AG10803 (cell line): ENCODE data around the gene PAX8.

Experiments used
- DNase-seq: peaks from one replicate; pipeline ENCODE4 v3.0.0; 2010; ENCODE audit warnings: low read depth
- H3K4me3 ChIP-seq: 2 replicates; pipeline ENCODE4 v1.5.1; 2011; ENCODE audit warnings: mild to moderate bottlenecking, low read length, control low read depth
- CTCF ChIP-seq: conservative IDR thresholded peaks from 2 replicates; pipeline ENCODE4 v1.5.1; 2011; ENCODE audit warnings: mild to moderate bottlenecking, low read length, control low read depth, inconsistent platforms

The PAX8 gene

GRCh38 chr2:113171334-113172075, 107.2 kb downstream of the PAX8 start:
- no peak overlapping the region for H3K4me3 ChIP-seq
- TF ChIP-seq CTCF, result no peak
- DNase-seq, result no peak

- no peak for TF ChIP-seq CTCF
- no peak for DNase-seq
- no peak overlapping the region for H3K4me3 ChIP-seq
Measured at GRCh38 chr2:113169586-113169985, 109.1 kb downstream of the PAX8 start.

GRCh38 chr2:113169002-113169530, 109.7 kb downstream of the PAX8 start:
- TF ChIP-seq CTCF, result no peak
- no peak overlapping the region for H3K4me3 ChIP-seq
- DNase-seq, result no peak

DNA sequence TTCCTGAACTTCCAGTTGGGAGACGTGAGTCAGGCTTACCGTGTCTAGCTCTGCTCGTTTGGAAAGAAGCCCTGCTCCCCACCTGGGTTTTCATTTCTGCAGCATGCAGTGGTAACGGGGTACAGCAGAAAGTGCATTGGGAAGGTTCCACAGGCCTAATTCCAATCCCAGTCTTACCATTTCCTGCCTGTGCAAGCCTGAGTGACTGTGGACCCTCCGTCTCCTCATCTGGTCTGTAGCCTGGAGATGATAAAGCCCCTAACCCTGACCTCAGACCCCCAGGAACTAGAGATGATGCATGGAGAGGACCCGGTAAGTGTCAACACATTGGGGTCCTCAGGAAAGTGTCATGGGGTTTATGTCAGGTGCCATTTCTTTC, 110.8 kb downstream of the PAX8 start:
- DNase-seq, result no peak
- no peak overlapping the region for H3K4me3 ChIP-seq
- no peak for TF ChIP-seq CTCF

DNA sequence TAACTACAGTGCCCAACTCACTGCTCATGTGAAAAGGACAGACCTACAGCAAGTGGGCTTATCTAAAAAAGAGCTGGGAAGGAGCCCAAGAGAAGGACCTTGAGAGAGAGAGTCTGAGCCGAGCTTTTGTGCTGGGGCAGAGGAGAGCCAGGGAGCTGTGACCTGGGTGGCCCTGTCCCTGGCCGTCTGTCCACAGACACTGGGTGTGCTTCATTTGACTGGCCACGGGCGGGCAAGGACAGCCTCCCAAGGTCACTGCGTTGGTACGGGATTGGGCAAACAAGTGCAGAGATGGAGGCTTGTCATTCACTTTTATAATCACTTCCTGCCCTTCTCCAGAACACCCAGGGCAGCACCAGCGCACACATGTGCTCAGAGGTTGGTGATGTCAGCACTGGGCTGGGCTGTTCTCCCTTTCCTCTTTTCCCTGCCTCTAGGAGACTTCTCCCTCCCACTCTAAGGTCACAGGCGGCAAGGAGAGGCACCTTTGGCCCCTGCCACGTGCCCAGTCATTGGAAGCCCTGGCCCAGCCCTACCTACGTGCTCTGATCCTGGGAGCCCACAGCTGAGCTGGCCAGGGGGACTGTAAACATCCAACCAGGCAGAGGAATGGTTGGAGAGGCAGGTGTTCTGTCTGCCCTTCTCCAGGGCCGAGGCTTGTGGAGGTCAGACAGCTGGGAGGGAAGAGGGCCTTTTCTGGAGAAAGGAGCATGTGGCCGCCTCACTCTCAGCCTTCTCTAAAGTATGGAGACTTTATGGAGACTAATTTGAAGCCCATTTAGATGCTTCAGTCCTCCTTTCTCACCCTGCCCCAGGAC, 111.4 kb downstream of the PAX8 start:
- DNase-seq, result peak; percentile 27
- TF ChIP-seq CTCF, result no peak
- H3K4me3 ChIP-seq, result no peak overlapping the region

DNA sequence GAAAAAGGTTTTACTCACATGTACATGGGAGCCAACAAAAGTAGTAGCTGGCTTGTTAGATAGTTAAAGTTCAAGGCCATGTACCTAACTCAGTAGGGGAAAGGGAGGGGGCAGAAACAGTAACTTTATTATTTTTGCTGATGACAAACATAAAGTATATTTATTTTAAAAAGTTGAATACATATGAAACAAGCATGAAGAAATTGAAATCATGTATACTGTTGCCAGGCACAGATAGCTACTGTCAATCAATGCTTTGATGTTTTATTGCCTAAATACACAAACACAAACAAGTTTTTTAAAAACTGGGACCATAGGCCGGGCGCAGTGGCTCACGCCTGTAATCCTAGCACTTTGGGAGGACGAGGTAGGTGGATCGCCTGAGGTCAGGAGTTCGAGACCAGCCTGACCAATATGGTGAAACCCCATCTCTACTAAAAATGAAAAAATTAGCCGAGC, 112.5 kb downstream of the PAX8 start:
- DNase-seq, result no peak
- H3K4me3 ChIP-seq, result no peak overlapping the region
- no peak for TF ChIP-seq CTCF
